T-helper 1 cell treated with Interleukin-12 subunit alpha and Interleukin-12 subunit beta and Interleukin-4 antibody, amounts not matched to agents 30 μg/mL and 1 μg/mL, for 36 hours (primary cell): ENCODE data around the gene CACNA1C.
A peak's percentile ranks its signal among the peaks of the same experiment; 100 is the strongest.

Source experiments
- H3K27ac Mint-ChIP-seq: one replicate; pipeline ENCODE4 v1.8.0; 2021; ENCODE audit warnings: mild to moderate bottlenecking, mixed read lengths
- H3K27me3 Mint-ChIP-seq: one replicate; pipeline ENCODE4 v1.8.0; 2021; ENCODE audit warnings: low read depth, mixed read lengths
- H3K36me3 Mint-ChIP-seq: one replicate; pipeline ENCODE4 v1.8.0; 2021; ENCODE audit warnings: low read depth, mixed read lengths
- H3K4me1 Mint-ChIP-seq: one replicate; pipeline ENCODE4 v1.8.0; 2021; ENCODE audit warnings: low read depth, mixed read lengths
- H3K4me3 Mint-ChIP-seq: one replicate; pipeline ENCODE4 v1.8.0; 2021; ENCODE audit warnings: mild to moderate bottlenecking, moderate library complexity, mixed read lengths
- H3K9me3 Mint-ChIP-seq: one replicate; pipeline ENCODE4 v1.8.0; 2021; ENCODE audit warnings: mixed read lengths

CACNA1C gene

GRCh38 chr12:2052826-2053678 lies at the start of gene CACNA1C:
Gene CACNA1C (plus strand): TSS chr12:2052987. CDS start chr12:2053563, 576 bp downstream.
- Mint-ChIP-seq H3K27me3 (peaks cover 83% of the 10 kb centered on the region), H3K4me1 (peaks cover 13% of the 10 kb centered on the region), H3K36me3 (no peaks in the 10 kb centered on the region), H3K4me3 (peak within 1 kb of the TSS; percentile 84), H3K27ac (no peak within 1 kb of the TSS), H3K9me3 (no peaks in the 10 kb centered on the region)

GRCh38 chr12:2003676-2004112 lies 49.1 kb upstream of the CACNA1C start:
- peak overlapping the region; percentile 98 for H3K27ac Mint-ChIP-seq
- H3K36me3 Mint-ChIP-seq: peaks cover 14% of the 10 kb centered on the region
- H3K4me1 Mint-ChIP-seq: peaks cover 22% of the 10 kb centered on the region
- no peaks in the 10 kb centered on the region for H3K9me3 Mint-ChIP-seq
- H3K27me3 Mint-ChIP-seq: peaks cover 5% of the 10 kb centered on the region
- H3K4me3 Mint-ChIP-seq: peak overlapping the region; percentile 99

GRCh38 chr12:2004113-2004929 lies 48.5 kb upstream of the CACNA1C start, which contains the start of gene DCP1B:
Gene DCP1B (minus strand): TSS chr12:2004457. CDS start chr12:2004431, 26 bp downstream.
- Mint-ChIP-seq H3K4me3 (peak within 1 kb of the TSS; percentile 99), H3K27ac (peak within 1 kb of the TSS; percentile 98), H3K4me1 (peaks cover 22% of the 10 kb centered on the region), H3K27me3 (peaks cover 7% of the 10 kb centered on the region), H3K9me3 (no peaks in the 10 kb centered on the region), H3K36me3 (peaks cover 14% of the 10 kb centered on the region)

- Mint-ChIP-seq H3K27ac (no peak overlapping the region), H3K36me3 (peaks cover 10% of the 10 kb centered on the region)
Measured at GRCh38 chr12:2008677-2009076, 44.1 kb upstream of the CACNA1C start.

GRCh38 chr12:2009623-2010022 lies 43.2 kb upstream of the CACNA1C start:
- Mint-ChIP-seq H3K4me3 (no peak overlapping the region), H3K36me3 (peaks cover under 1% of the 10 kb centered on the region), H3K27ac (no peak overlapping the region)

More at GRCh38 chr12:2008677-2009076, 44.1 kb upstream of the CACNA1C start:
- H3K9me3 Mint-ChIP-seq: no peaks in the 10 kb centered on the region
- H3K4me3 Mint-ChIP-seq: no peak overlapping the region
- peaks cover 20% of the 10 kb centered on the region for H3K27me3 Mint-ChIP-seq
- H3K4me1 Mint-ChIP-seq: peaks cover 11% of the 10 kb centered on the region

GRCh38 chr12:2011643-2012607 lies 40.9 kb upstream of the CACNA1C start:
- Mint-ChIP-seq H3K27ac (no peak overlapping the region), H3K9me3 (no peaks in the 10 kb centered on the region), H3K27me3 (peaks cover 24% of the 10 kb centered on the region), H3K36me3 (no peaks in the 10 kb centered on the region), H3K4me1 (no peaks in the 10 kb centered on the region), H3K4me3 (no peak overlapping the region)

More at GRCh38 chr12:2009623-2010022, 43.2 kb upstream of the CACNA1C start:
- Mint-ChIP-seq H3K9me3 (no peaks in the 10 kb centered on the region), H3K4me1 (peaks cover 3% of the 10 kb centered on the region), H3K27me3 (peaks cover 20% of the 10 kb centered on the region)

GRCh38 chr12:2013086-2013485 lies 39.7 kb upstream of the CACNA1C start:
- Mint-ChIP-seq H3K36me3 (no peaks in the 10 kb centered on the region), H3K27me3 (peaks cover 19% of the 10 kb centered on the region), H3K9me3 (no peaks in the 10 kb centered on the region), H3K27ac (no peak overlapping the region), H3K4me3 (no peak overlapping the region), H3K4me1 (no peaks in the 10 kb centered on the region)

- no peaks in the 10 kb centered on the region for H3K4me1 Mint-ChIP-seq
- H3K27me3 Mint-ChIP-seq: peaks cover 24% of the 10 kb centered on the region
- H3K4me3 Mint-ChIP-seq: no peak overlapping the region
- H3K27ac Mint-ChIP-seq: no peak overlapping the region
- H3K9me3 Mint-ChIP-seq: no peaks in the 10 kb centered on the region
- no peaks in the 10 kb centered on the region for H3K36me3 Mint-ChIP-seq
Measured at GRCh38 chr12:2013527-2014223, 39.1 kb upstream of the CACNA1C start.

- Mint-ChIP-seq H3K27ac (no peak overlapping the region), H3K9me3 (no peaks in the 10 kb centered on the region), H3K27me3 (peaks cover 28% of the 10 kb centered on the region), H3K36me3 (no peaks in the 10 kb centered on the region), H3K4me3 (no peak overlapping the region), H3K4me1 (no peaks in the 10 kb centered on the region)
Measured at GRCh38 chr12:2014231-2014630, 38.6 kb upstream of the CACNA1C start.

GRCh38 chr12:2016862-2017545 lies 35.8 kb upstream of the CACNA1C start:
- Mint-ChIP-seq H3K4me1 (no peaks in the 10 kb centered on the region), H3K4me3 (no peak overlapping the region), H3K9me3 (no peaks in the 10 kb centered on the region), H3K36me3 (no peaks in the 10 kb centered on the region), H3K27me3 (peaks cover 31% of the 10 kb centered on the region), H3K27ac (no peak overlapping the region)

- H3K36me3 Mint-ChIP-seq: no peaks in the 10 kb centered on the region
- H3K9me3 Mint-ChIP-seq: no peaks in the 10 kb centered on the region
- H3K27me3 Mint-ChIP-seq: peaks cover 34% of the 10 kb centered on the region
- H3K27ac Mint-ChIP-seq: no peak overlapping the region
- H3K4me1 Mint-ChIP-seq: no peaks in the 10 kb centered on the region
- H3K4me3 Mint-ChIP-seq: no peak overlapping the region
Measured at GRCh38 chr12:2017546-2018337, 35.0 kb upstream of the CACNA1C start.

- peaks cover 34% of the 10 kb centered on the region for H3K27me3 Mint-ChIP-seq
- no peaks in the 10 kb centered on the region for H3K36me3 Mint-ChIP-seq
- no peaks in the 10 kb centered on the region for H3K4me1 Mint-ChIP-seq
- H3K9me3 Mint-ChIP-seq: no peaks in the 10 kb centered on the region
- H3K4me3 Mint-ChIP-seq: no peak overlapping the region
- H3K27ac Mint-ChIP-seq: no peak overlapping the region
Measured at GRCh38 chr12:2018391-2018790, 34.4 kb upstream of the CACNA1C start.
